ENCODE measurements around the gene ACTRT2.

DNA sequence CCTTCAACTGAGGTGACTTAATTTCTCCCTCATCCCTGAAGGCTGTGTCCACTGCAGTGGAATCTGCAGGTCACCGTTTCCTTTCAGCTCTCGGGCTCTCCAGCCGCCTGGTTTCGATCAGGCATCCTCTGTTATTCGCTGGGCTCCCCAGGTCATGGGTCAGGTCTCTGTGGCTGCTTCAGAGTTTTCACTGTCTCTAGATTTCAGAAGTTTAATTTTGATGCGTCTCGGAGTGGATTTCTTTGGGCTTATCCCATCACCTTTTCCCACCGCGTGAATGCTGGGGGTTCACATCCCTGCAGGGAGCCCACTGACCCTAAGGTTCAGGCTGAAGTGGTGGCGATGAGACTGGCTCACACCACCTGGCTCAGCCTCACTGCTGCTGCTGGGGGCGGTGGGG is 3.3 kb downstream of the ACTRT2 start:
- TF ChIP-seq, protein P1, sequence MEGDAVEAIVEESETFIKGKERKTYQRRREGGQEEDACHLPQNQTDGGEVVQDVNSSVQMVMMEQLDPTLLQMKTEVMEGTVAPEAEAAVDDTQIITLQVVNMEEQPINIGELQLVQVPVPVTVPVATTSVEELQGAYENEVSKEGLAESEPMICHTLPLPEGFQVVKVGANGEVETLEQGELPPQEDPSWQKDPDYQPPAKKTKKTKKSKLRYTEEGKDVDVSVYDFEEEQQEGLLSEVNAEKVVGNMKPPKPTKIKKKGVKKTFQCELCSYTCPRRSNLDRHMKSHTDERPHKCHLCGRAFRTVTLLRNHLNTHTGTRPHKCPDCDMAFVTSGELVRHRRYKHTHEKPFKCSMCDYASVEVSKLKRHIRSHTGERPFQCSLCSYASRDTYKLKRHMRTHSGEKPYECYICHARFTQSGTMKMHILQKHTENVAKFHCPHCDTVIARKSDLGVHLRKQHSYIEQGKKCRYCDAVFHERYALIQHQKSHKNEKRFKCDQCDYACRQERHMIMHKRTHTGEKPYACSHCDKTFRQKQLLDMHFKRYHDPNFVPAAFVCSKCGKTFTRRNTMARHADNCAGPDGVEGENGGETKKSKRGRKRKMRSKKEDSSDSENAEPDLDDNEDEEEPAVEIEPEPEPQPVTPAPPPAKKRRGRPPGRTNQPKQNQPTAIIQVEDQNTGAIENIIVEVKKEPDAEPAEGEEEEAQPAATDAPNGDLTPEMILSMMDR (IDR thresholded peaks at IDR 0.05; ENCODE audit: borderline replicate concordance, extremely low read depth, low read length, poor library complexity, severe bottlenecking), result no peak
- TF ChIP-seq EZH2 (IDR thresholded peaks at IDR 0.05; ENCODE audit: borderline replicate concordance, low read depth, low read length, severe bottlenecking), result no peak
